ENCODE measurements around the gene TTC7B. TPM values are rescaled to one million over a fixed set of nuclear protein-coding genes. Genes with fewer than 3 reads are reported as not detected.

The TTC7B gene
- total RNA-seq, 1 donor from 2014 or later: 40.4 TPM

- Mint-ChIP-seq H3K27ac (no peak overlapping the region), H3K9me3 (no peaks in the 10 kb centered on the region), H3K4me3 (no peak overlapping the region), H3K36me3 (peaks cover 9% of the 10 kb centered on the region), H3K4me1 (ENCODE audit: unreplicated experiment) (peaks cover 24% of the 10 kb centered on the region), H3K27me3 (no peaks in the 10 kb centered on the region)
- DNase-seq (ENCODE audit: extremely low spot score, unreplicated experiment): no peak
- TF ChIP-seq CTCF (conservative IDR thresholded peaks at IDR 0.05): no peak
These were observed 238.5 kb downstream of the TTC7B start for GRCh38 chr14:90577661-90578282.

- no peak overlapping the region for H3K27ac Mint-ChIP-seq
- DNase-seq (ENCODE audit: extremely low spot score, unreplicated experiment): no peak
- H3K4me1 Mint-ChIP-seq (ENCODE audit: unreplicated experiment): peaks cover 24% of the 10 kb centered on the region
- H3K4me3 Mint-ChIP-seq: no peak overlapping the region
- no peak for TF ChIP-seq CTCF (conservative IDR thresholded peaks at IDR 0.05)
- H3K9me3 Mint-ChIP-seq: no peaks in the 10 kb centered on the region
- H3K36me3 Mint-ChIP-seq: peaks cover 9% of the 10 kb centered on the region
- no peaks in the 10 kb centered on the region for H3K27me3 Mint-ChIP-seq
These were observed 239.1 kb downstream of the TTC7B start for GRCh38 chr14:90576981-90577660.

- TF ChIP-seq CTCF (conservative IDR thresholded peaks at IDR 0.05): no peak
- no peak for DNase-seq (ENCODE audit: extremely low spot score, unreplicated experiment)
- Mint-ChIP-seq H3K27me3 (no peaks in the 10 kb centered on the region), H3K36me3 (peaks cover 9% of the 10 kb centered on the region), H3K4me1 (ENCODE audit: unreplicated experiment) (peaks cover 24% of the 10 kb centered on the region), H3K4me3 (no peak overlapping the region), H3K27ac (no peak overlapping the region), H3K9me3 (no peaks in the 10 kb centered on the region)
These were observed 239.6 kb downstream of the TTC7B start for GRCh38 chr14:90576581-90576980.

GRCh38 chr14:90575781-90576180, 240.4 kb downstream of the TTC7B start:
- no peaks in the 10 kb centered on the region for H3K9me3 Mint-ChIP-seq
- no peak overlapping the region for H3K27ac Mint-ChIP-seq
- TF ChIP-seq CTCF (conservative IDR thresholded peaks at IDR 0.05): no peak
- peaks cover 24% of the 10 kb centered on the region for H3K4me1 Mint-ChIP-seq (ENCODE audit: unreplicated experiment)
- no peak for DNase-seq (ENCODE audit: extremely low spot score, unreplicated experiment)
- H3K4me3 Mint-ChIP-seq: no peak overlapping the region
- H3K36me3 Mint-ChIP-seq: peaks cover 14% of the 10 kb centered on the region
- no peaks in the 10 kb centered on the region for H3K27me3 Mint-ChIP-seq

GRCh38 chr14:90575336-90575735, 240.9 kb downstream of the TTC7B start:
- Mint-ChIP-seq H3K27ac (no peak overlapping the region), H3K4me1 (ENCODE audit: unreplicated experiment) (peaks cover 24% of the 10 kb centered on the region), H3K9me3 (no peaks in the 10 kb centered on the region), H3K36me3 (peaks cover 14% of the 10 kb centered on the region), H3K4me3 (no peak overlapping the region), H3K27me3 (no peaks in the 10 kb centered on the region)
- TF ChIP-seq CTCF (conservative IDR thresholded peaks at IDR 0.05): no peak
- DNase-seq (ENCODE audit: extremely low spot score, unreplicated experiment): no peak

All from type B pancreatic cell (in vitro differentiated cells).